ENCODE data around the gene POTEJ. TPM values are rescaled to one million over a fixed set of nuclear protein-coding genes. Genes with fewer than 3 reads are reported as not detected.
A peak's percentile ranks its signal among the peaks of the same experiment; 100 is the strongest.
"Not testable (repeated sequence)": the region's sequence is repeated elsewhere in the genome, so short reads cannot be mapped to it uniquely, and the experiment has no call there.

POTEJ gene
- polyA plus RNA-seq, 3 donors from 2014 or later: not detected

DNA sequence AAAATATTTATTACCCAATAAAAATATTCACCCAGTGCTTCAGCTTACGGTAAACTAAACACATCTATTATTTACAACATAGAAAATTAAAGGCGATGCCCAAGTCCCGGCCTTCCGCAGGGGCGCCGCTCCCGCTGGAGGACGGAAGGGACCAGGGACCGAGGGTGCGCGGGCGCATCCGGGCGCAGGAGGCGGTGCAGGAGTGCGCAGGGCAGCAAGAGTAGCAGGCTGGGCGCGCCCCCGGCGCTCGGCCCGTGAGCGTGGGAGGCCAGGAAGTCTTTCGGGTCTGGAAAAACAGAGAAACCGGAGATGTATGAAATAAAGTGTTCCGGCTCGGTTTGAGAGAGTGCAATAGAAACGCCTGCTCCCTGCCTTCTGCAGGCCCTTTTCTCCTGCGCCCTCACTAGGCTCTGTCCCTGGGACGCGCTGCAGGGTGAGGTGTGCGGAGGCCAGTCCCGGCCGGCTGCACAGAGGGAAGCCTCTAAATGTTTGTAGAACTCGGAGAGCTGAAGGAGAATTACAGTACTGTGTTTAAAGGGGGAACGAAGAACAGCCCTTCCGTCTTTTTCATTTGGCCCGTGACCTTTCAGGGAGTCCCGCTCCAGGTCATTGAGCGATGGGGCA, 18.3 kb upstream of the POTEJ start:
- H3K9me3 Mint-ChIP-seq; H3K4me1 Mint-ChIP-seq; H3K4me3 Mint-ChIP-seq; H3K36me3 Mint-ChIP-seq; DNase-seq; H3K27me3 Mint-ChIP-seq (ENCODE audit: low read depth in 3 of 3); H3K27ac Mint-ChIP-seq: not testable (repeated sequence)

DNA sequence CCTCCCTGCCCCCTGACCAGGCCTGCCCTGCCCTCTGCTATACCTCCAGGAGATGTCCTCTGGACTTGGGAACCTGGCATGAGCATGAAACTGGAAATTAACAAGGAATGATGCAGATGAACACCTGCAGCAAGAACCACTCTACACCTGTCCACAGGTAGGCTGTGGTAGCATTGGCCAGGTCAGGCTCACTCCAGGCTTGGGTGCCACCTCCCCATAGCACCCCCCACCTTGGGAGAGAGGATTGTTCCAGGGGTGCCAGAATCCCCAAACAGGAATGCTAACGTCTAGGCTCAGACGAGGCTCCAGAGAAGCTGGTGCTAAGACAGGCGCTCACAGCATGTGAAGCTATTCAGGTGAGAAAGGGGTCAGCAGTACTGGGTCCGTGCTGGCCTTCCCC, 17.2 kb upstream of the POTEJ start:
- DNase-seq; H3K27ac Mint-ChIP-seq; H3K27me3 Mint-ChIP-seq (ENCODE audit: low read depth in 3 of 3); H3K36me3 Mint-ChIP-seq; H3K4me1 Mint-ChIP-seq; H3K9me3 Mint-ChIP-seq; H3K4me3 Mint-ChIP-seq: not testable (repeated sequence)

DNA sequence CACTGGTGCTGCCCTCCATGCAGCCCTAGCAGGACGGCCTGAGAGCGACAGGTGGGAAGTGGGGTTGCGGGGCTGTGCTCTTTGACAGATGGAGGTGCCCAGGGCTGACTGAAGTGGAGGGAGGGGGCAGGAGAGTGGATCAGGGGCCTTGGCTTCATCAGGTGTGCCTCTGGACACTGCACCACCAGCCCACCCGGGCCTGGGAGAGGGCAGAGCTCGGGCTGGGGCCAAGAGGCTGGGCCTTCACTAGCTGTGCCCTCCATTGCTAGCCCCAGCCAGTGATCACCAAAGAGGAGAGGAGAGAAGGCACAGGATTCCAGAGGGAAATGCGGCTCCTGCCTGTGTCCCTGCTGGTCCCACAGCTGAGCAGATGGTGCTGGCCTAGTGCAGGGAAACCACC, 14.5 kb upstream of the POTEJ start:
- not testable (repeated sequence) for H3K4me1 Mint-ChIP-seq; H3K4me3 Mint-ChIP-seq; H3K36me3 Mint-ChIP-seq; H3K9me3 Mint-ChIP-seq; H3K27me3 Mint-ChIP-seq (ENCODE audit: low read depth in 3 of 3); DNase-seq; H3K27ac Mint-ChIP-seq

DNA sequence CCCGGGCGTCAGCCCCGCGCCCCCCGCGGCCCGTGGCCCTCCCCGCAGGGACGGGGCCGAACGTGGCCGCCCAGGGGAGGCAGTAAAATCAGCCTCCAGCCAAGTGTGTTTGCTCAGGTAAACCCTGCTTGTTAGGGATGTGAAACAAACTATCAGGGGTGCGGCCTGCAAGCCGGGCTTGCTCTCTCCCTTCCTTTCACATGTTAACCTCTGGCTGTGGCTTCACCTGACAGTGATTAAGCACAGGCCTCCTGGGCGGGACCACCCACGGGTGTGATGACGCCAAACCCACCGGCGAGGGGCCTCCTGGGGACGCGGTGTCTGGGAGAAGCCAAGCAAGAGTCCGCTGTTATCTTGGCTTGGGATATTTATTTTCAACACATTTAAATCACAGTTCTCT, 13.2 kb upstream of the POTEJ start:
- peak overlapping the region in 1 of 5 donors; percentile 32 for H3K4me3 Mint-ChIP-seq
- not testable (repeated sequence) for H3K27ac Mint-ChIP-seq; H3K36me3 Mint-ChIP-seq; H3K4me1 Mint-ChIP-seq; H3K27me3 Mint-ChIP-seq (ENCODE audit: low read depth in 3 of 3); DNase-seq; H3K9me3 Mint-ChIP-seq

DNA sequence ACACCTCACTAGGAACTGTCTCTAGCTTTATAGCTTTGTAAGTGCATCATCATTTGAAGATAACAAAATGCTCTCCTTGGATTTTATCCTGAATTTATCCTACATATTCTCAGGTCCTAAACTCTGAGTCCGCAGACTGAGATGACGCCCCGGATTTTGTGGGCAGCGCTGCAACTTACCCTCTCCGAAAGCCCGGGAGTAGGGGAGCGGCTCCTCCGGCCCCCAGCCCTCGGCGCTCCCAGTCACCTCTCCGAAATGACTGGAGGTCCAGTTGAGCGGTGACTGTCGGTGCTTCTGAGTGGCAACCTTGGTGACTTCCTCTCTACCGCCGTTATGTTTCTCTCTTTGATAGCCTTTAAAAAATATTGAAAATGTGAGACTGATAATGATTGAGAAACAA, 12.8 kb upstream of the POTEJ start:
- not testable (repeated sequence) for DNase-seq; H3K27me3 Mint-ChIP-seq (ENCODE audit: low read depth in 3 of 3); H3K27ac Mint-ChIP-seq; H3K36me3 Mint-ChIP-seq; H3K9me3 Mint-ChIP-seq; H3K4me1 Mint-ChIP-seq
- H3K4me3 Mint-ChIP-seq: peak overlapping the region in 1 of 5 donors; percentile 35

DNA sequence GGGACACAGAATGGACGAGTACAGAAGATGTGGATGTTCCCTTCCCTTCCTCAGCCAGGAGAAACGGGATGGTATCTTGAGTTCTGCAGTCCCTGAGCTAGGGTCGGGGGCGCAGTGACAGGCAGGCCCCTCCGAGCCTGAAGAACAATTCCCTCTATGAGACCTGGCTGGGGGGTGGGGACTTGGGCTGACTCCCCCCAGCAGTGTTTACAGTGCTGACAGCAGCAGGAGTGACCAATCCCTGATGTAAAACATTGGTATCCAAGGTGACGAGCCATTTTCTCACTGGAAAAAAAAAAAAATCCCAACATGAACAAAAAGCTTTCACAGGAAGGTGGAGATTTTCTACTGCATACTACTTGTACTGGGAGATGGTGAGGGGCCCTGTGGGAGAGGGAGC, 11.8 kb upstream of the POTEJ start, which contains the start of gene CFC1:
TSS of gene CFC1 (minus strand) at position 183 of the 400 bp plus-strand sequence. CDS start 288 bp downstream, outside the sequence.
- H3K27me3 Mint-ChIP-seq (ENCODE audit: low read depth in 3 of 3); H3K36me3 Mint-ChIP-seq; DNase-seq; H3K9me3 Mint-ChIP-seq; H3K4me1 Mint-ChIP-seq; H3K27ac Mint-ChIP-seq: not testable (repeated sequence)
- H3K4me3 Mint-ChIP-seq: peak within 1 kb of the TSS in 1 of 5 donors; percentile 35

DNA sequence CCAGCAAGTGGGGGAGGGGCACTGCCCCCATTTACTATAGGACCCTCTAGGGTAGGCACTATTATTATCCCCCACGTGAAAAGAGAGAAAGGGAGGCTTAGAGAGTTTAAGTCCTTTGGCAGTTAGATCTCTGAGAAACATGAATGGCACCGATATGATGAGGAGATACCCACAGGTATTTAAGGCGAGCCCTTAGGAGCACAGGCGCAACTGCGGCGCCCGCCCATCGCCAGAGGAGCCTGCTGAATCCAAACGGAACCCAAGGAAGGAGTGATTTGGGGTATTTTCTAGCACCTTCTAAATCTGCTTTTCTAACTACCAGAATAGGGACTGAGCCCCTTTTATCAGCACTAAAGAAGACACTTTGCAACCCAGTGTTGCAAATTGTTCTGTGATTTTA, 11.3 kb upstream of the POTEJ start:
- H3K4me3 Mint-ChIP-seq; DNase-seq; H3K9me3 Mint-ChIP-seq; H3K27ac Mint-ChIP-seq; H3K36me3 Mint-ChIP-seq; H3K27me3 Mint-ChIP-seq (ENCODE audit: low read depth in 3 of 3); H3K4me1 Mint-ChIP-seq: not testable (repeated sequence)

DNA sequence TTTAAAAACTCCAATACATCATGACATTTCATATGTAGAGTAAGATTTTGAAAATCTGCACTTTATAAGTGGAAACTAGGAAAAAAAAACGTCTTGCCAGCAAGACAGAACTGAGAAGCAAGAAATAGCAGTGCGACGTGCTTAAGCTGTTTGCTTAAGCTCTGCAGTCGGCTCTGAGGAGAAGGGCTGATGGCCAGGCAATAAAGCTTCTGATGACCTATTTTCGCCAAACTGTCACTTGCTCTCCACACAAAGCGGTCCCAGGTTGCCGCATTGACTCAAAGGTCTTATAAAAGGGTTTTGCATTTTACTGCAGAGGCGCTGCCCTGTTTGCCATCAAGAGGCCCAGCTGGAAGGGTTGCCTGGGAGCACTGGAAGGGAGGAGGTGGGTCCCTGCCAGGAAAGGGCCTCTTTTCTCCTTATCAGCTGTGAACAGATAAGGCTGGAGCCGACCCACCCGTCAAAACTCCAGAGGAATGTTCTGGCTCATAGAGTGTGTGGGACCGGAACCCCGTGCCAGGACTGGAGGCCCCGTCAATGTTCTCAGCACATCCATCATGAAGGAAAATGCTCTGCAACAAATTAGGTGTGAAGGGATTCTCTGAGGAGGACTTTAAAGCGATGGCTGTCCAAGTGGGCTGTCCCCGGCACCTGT, 9.5 kb upstream of the POTEJ start:
- not testable (repeated sequence) for H3K4me1 Mint-ChIP-seq; H3K4me3 Mint-ChIP-seq; H3K27ac Mint-ChIP-seq; H3K27me3 Mint-ChIP-seq (ENCODE audit: low read depth in 3 of 3); H3K9me3 Mint-ChIP-seq; H3K36me3 Mint-ChIP-seq; DNase-seq

DNA sequence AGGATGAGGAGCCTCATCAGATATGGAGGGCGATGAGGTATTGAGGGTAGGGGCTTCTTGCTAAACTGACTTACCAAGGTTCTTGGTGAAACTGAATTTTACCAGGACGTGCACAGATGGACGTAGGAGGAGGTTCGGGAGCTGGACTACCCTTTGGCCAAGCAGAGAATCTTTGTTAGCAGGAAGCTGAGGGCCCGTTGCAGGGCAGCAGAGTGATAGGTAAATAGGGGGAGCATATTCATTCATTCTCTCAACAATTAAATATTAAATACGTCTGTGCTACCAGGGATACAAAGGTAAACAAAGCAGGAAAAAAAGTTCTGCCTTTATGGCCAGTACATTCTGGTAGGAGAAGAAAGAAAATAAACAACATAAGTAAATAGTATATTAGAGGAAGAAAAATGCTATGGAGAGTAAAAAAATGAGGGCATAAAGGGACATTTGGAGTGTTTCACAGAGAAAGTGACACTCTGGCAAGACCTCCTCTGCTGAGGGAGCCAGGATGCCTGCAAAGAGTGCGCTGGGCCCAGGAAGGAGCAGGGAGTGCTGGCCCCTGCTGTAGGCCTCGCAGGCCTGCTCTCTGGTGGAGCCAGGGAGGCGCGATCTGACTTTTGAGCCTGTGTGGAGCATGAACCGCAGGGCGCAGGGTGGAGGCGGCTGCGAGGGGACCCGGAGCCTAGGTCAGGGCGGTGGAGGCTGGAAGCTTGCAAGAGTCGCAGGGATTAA, 2.8 kb upstream of the POTEJ start:
- not testable (repeated sequence) for H3K4me1 Mint-ChIP-seq, DNase-seq

DNA sequence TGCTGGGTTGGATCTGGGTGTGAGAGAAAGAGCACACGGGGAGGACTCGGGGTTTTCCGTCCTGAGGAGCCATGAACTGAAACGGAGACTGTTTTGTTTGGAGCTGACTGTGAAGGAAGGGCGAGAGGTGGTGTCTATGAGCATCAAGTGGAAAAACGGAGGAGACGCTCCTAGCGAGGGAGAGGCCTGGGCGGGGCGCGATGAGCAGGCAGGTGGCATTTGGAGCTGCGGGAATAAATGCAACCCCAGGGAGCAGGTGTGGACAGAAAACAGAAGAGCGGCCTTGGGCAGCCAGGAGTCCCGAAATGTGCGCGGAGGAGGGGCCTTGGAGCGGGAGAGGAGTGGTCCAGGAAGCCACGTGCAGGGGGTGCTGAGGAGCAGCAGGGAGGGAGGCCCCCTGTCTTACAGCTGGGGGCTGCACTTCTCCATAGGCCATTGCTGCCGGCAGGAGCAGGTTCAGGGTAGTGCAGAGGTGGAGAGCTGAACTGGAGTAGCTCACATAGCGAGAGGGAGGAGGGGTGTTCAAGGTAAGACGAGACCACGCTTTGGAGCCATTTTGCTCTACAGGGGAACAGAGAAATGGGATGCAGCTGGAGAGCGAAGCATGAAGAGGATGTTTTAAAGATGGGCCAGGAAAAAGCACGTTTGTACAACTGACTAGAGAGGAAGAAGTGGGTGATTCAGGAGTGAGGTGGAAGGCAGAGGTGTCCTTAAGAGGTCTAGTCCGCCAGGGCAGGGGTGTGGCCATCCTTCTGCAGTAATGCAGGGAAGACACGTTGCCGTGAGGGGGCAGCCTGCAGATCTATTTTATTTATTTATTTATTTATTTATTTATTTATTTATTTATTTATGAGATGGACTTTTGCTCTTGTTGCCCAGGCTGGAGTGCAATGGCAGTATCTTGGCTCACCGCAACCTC, 2.0 kb upstream of the POTEJ start:
- not testable (repeated sequence) for H3K4me1 Mint-ChIP-seq; H3K27me3 Mint-ChIP-seq (ENCODE audit: low read depth in 3 of 3); H3K4me3 Mint-ChIP-seq; H3K9me3 Mint-ChIP-seq; H3K36me3 Mint-ChIP-seq; H3K27ac Mint-ChIP-seq; DNase-seq

More for the DNA sequence above, 2.8 kb upstream of the POTEJ start:
- H3K36me3 Mint-ChIP-seq; H3K4me3 Mint-ChIP-seq; H3K9me3 Mint-ChIP-seq; H3K27me3 Mint-ChIP-seq (ENCODE audit: low read depth in 3 of 3); H3K27ac Mint-ChIP-seq: not testable (repeated sequence)

DNA sequence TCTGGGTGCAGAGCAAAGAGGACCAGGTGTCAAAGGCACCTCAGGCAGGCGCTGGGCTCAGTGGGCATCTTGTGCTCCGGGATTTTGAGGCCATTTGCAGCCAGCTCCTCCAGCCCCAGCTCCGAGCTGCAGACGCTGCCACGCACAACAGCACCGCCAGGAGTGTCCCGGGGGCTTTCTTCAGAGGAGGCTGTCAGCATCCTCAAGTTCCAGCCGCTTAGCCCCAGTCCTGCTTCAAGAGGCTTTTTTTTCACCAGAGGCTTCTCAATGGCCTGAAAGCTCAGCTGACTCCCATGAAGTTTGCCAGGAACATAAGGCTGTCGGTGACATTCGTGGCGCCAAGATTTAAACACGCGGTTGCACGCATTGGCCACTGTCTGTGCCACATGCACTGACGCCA, 754 bp upstream of the POTEJ start:
- not testable (repeated sequence) for H3K27ac Mint-ChIP-seq; H3K4me1 Mint-ChIP-seq; H3K9me3 Mint-ChIP-seq; H3K27me3 Mint-ChIP-seq (ENCODE audit: low read depth in 3 of 3); H3K4me3 Mint-ChIP-seq; H3K36me3 Mint-ChIP-seq; DNase-seq

DNA sequence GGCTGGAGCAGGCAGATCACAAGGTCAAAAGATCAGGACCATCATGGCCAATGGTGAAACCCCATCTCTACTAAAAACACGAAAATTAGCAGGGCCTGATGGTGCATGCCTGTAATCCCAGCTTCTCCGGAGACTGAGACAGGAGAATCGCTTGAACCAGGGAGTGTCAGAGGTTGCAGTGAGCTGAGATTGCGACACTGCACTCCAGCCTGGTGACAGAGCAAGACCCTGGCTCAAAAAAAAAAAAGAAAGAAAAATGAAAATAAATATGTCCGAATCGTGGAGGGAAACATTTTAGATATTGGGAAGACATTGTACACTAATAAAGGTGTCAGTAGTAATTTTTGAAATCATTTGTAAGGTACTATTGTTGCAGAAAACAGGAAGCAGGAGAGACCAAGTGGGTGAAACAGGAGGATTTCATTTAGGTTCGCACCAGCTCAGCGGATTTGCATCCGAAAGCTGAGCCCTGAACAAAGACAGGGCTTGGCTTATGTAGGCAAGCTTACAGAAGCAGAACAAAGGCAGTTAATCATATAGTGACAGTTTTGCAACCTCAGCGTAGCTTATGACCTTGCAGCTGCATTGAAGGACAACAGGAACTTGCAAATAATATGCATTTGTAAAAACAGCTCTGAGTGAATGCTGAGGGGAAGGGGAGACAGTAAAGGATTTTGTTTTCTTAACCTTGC, 17.7 kb downstream of the POTEJ start:
- not testable (repeated sequence) for H3K9me3 Mint-ChIP-seq; H3K36me3 Mint-ChIP-seq; H3K4me1 Mint-ChIP-seq; H3K27me3 Mint-ChIP-seq (ENCODE audit: low read depth in 3 of 3); H3K27ac Mint-ChIP-seq; H3K4me3 Mint-ChIP-seq; DNase-seq

DNA sequence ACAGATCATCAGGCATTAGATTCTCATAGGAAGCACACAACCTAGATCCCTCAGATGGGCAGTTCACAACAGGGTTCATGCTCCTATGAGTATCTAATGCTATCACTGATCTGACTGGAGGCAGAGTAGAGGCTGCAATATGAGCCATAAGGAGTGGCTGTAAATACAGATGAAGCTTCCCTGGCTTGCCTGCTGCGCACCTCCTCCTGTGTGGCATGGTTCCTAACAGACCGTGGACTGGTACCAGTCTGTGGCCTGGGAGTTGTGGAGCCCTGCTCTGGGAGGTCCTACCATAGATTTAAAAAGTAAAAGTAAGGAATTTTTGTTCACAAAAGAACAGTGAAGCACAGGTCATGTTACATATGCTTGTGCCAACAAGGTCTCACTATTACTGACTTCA, 27.7 kb downstream of the POTEJ start:
- not testable (repeated sequence) for H3K4me3 Mint-ChIP-seq; H3K4me1 Mint-ChIP-seq; H3K36me3 Mint-ChIP-seq; H3K9me3 Mint-ChIP-seq; H3K27ac Mint-ChIP-seq; H3K27me3 Mint-ChIP-seq (ENCODE audit: low read depth in 3 of 3); DNase-seq
